IMR-90 (cell line): ENCODE measurements around the gene PARVB. TPM values are rescaled to one million over a fixed set of nuclear protein-coding genes. Genes with fewer than 3 reads are reported as not detected.

Experiments used
- ATAC-seq: fragments of 200-7000 bp; cut with Tn5 transposase; 2 replicates; pipeline ENCODE4 v1.9.1; 2020; ENCODE audit warnings: low read depth, mild to moderate bottlenecking, moderate library complexity
- BruUV-seq: library from RNA; stranded (reverse); fragments of 400-500 nt; replicated peaks from 2 replicates; lab custom pipeline; 2021; lab: Mats Ljungman, UMichigan
- CTCF ChIA-PET: fragments of 300-600 bp; formaldehyde crosslinking; extraction: SDS; loops from one replicate; lab custom pipeline; 2021; ENCODE audit warnings: antibody characterized with exemption; lab: Yijun Ruan, JAX
- POLR2A ChIA-PET: fragments of 300-600 bp; sonication (Branson Sonifier 250); formaldehyde crosslinking; loops from one replicate; lab custom pipeline; 2022; ENCODE audit warnings: antibody characterized with exemption; ENCODE audit not compliant: unreplicated experiment; lab: Charles Lee
- DNase-seq: peaks from one replicate; pipeline ENCODE4 v3.0.0; 2013
- H2AFZ ChIP-seq: replicated peaks from 2 replicates; pipeline ENCODE3; 2013; ENCODE audit warnings: low read length, mild to moderate bottlenecking; ENCODE audit not compliant: poor library complexity
- H2AK5ac ChIP-seq: 2 replicates; pipeline ENCODE4 v1.6.1; 2013; ENCODE audit warnings: low read depth, low read length, inconsistent platforms
- H2AK9ac ChIP-seq: replicated peaks from 2 replicates; pipeline ENCODE3; 2013; ENCODE audit warnings: mild to moderate bottlenecking, low read depth, low read length, moderate library complexity; ENCODE audit not compliant: poor library complexity
- H2BK120ac ChIP-seq: 2 replicates; pipeline ENCODE4 v1.6.1; 2013; ENCODE audit warnings: low read depth, low read length, inconsistent platforms
- H2BK15ac ChIP-seq: 3 replicates; pipeline ENCODE4 v1.6.1; 2013; ENCODE audit warnings: low read depth, low read length, inconsistent platforms
- H2BK20ac ChIP-seq: 2 replicates; pipeline ENCODE4 v1.6.1; 2013; ENCODE audit warnings: low read depth, mild to moderate bottlenecking, inconsistent platforms, low read length, moderate library complexity
- H2BK5ac ChIP-seq: 2 replicates; pipeline ENCODE4 v1.6.1; 2013; ENCODE audit warnings: mild to moderate bottlenecking, low read depth, low read length, inconsistent platforms; ENCODE audit not compliant: poor library complexity, severe bottlenecking
- H3K14ac ChIP-seq: replicated peaks from 2 replicates; pipeline ENCODE4 v1.6.1; 2013; ENCODE audit warnings: low read depth, low read length, inconsistent platforms
- H3K18ac ChIP-seq: 2 replicates; pipeline ENCODE4 v1.6.1; 2013; ENCODE audit warnings: low read depth, low read length, control low read depth
- H3K23ac ChIP-seq: 2 replicates; pipeline ENCODE4 v1.6.1; 2013; ENCODE audit warnings: low read depth, low read length, inconsistent platforms
- H3K27ac ChIP-seq: 2 replicates; pipeline ENCODE4 v1.5.1; 2013; ENCODE audit warnings: mild to moderate bottlenecking, control low read depth, low read length; ENCODE audit not compliant: insufficient read depth
- H3K27me3 ChIP-seq: 2 replicates; pipeline ENCODE4 v1.6.1; 2013; ENCODE audit warnings: low read length; ENCODE audit not compliant: control insufficient read depth, insufficient read depth
- H3K36me3 ChIP-seq: 2 replicates; pipeline ENCODE4 v1.6.1; 2013; ENCODE audit warnings: low read length, mixed read lengths; ENCODE audit not compliant: control insufficient read depth, insufficient read depth
- H3K4ac ChIP-seq: 2 replicates; pipeline ENCODE4 v1.6.1; 2013; ENCODE audit warnings: low read depth, low read length, inconsistent platforms
- H3K4me1 ChIP-seq: 2 replicates; pipeline ENCODE4 v1.6.1; 2013; ENCODE audit warnings: low read length, mixed read lengths; ENCODE audit not compliant: control insufficient read depth, insufficient read depth
- H3K4me2 ChIP-seq: 2 replicates; pipeline ENCODE4 v1.6.1; 2013; ENCODE audit warnings: low read depth, mild to moderate bottlenecking, control low read depth, low read length, moderate library complexity
- H3K4me3 ChIP-seq: 2 replicates; pipeline ENCODE4 v1.5.1; 2013; ENCODE audit warnings: low read depth, mild to moderate bottlenecking, control low read depth, low read length, moderate library complexity; ENCODE audit not compliant: insufficient read depth
- H3K56ac ChIP-seq: 2 replicates; pipeline ENCODE4 v1.6.1; 2013; ENCODE audit warnings: low read length, inconsistent platforms; ENCODE audit not compliant: insufficient read depth; ENCODE audit errors: extremely low read depth
- H3K79me1 ChIP-seq, 2 experiments: 2 replicates each; pipeline ENCODE4 v1.6.1; 2013; ENCODE audit warnings: low read length in 2 of 2, inconsistent platforms in 1 of 2, low read depth in 1 of 2
- H3K9ac ChIP-seq: 2 replicates; pipeline ENCODE4 v1.6.1; 2013; ENCODE audit warnings: low read depth, low read length, control low read depth
- H3K9me1 ChIP-seq: 2 replicates; pipeline ENCODE4 v1.6.1; 2013; ENCODE audit warnings: low read length, inconsistent platforms; ENCODE audit not compliant: insufficient read depth
- H3K9me3 ChIP-seq: 2 replicates; pipeline ENCODE4 v1.6.1; 2013; ENCODE audit warnings: low read length; ENCODE audit not compliant: control insufficient read depth, insufficient read depth
- H4K20me1 ChIP-seq: 2 replicates; pipeline ENCODE4 v1.6.1; 2013; ENCODE audit warnings: low read length, inconsistent platforms; ENCODE audit not compliant: insufficient read depth
- H4K5ac ChIP-seq: 2 replicates; pipeline ENCODE4 v1.6.1; 2013; ENCODE audit warnings: mild to moderate bottlenecking, low read depth, low read length, control low read depth
- H4K8ac ChIP-seq, 2 experiments: 2 replicates each; pipeline ENCODE4 v1.6.1; 2013; ENCODE audit warnings: low read depth in 2 of 2, low read length in 2 of 2, control low read depth in 1 of 2, inconsistent platforms in 1 of 2
- H4K91ac ChIP-seq: 2 replicates; pipeline ENCODE4 v1.6.1; 2013; ENCODE audit warnings: low read depth, low read length, inconsistent platforms; ENCODE audit not compliant: insufficient read depth
- CHD1 ChIP-seq: IDR thresholded peaks from 2 replicates; pipeline ENCODE4 v1.6.1; 2012; ENCODE audit warnings: low read depth, low read length, improper control_type of control experiment
- FOS ChIP-seq: fragments of 150-350 bp; IDR thresholded peaks from 2 replicates; pipeline ENCODE4 v1.6.1; 2016; ENCODE audit warnings: low read depth, low read length
- MAFK ChIP-seq: IDR thresholded peaks from 2 replicates; pipeline ENCODE4 v1.6.1; 2012; ENCODE audit warnings: low read depth, low read length, improper control_type of control experiment
- MAZ ChIP-seq: IDR thresholded peaks from 2 replicates; pipeline ENCODE4 v1.6.1; 2012; ENCODE audit warnings: low read depth, mild to moderate bottlenecking, low read length, improper control_type of control experiment, moderate library complexity, borderline replicate concordance
- NFE2L2 ChIP-seq: fragments of 150-350 bp; IDR thresholded peaks from 2 replicates; pipeline ENCODE4 v1.6.1; 2016; ENCODE audit warnings: low read depth, mild to moderate bottlenecking, low read length
- POLR2A ChIP-seq: IDR thresholded peaks from 2 replicates; pipeline ENCODE4 v1.6.1; 2012; ENCODE audit warnings: mild to moderate bottlenecking, low read depth, low read length
- RAD21 ChIP-seq: IDR thresholded peaks from 2 replicates; pipeline ENCODE4 v1.6.1; 2012; ENCODE audit warnings: low read length, improper control_type of control experiment
- RCOR1 ChIP-seq: IDR thresholded peaks from 2 replicates; pipeline ENCODE4 v1.6.1; 2012; ENCODE audit warnings: mild to moderate bottlenecking, low read length, improper control_type of control experiment; ENCODE audit not compliant: insufficient replicate concordance
- SMC3 ChIP-seq: fragments of 150-350 bp; IDR thresholded peaks from 2 replicates; pipeline ENCODE4 v1.6.1; 2016; ENCODE audit warnings: low read depth, mild to moderate bottlenecking, antibody characterized with exemption, low read length, moderate library complexity
- WGBS, 2 experiments: methylation state at CpG; one replicate each; pipeline versions ENCODE4 v1.1.5 to v1.1.7; 2013; ENCODE audit warnings: missing lambda C conversion rate in 2 of 2; ENCODE audit not compliant: insufficient read length in 1 of 2; ENCODE audit errors: extremely low coverage in 2 of 2; 5-methylcytosine and 5-hydroxymethylcytosine counted together
- dilution Hi-C: fragments of 300-500 bp; cut with HindIII; formaldehyde crosslinking; loops from one replicate; pipeline ENCODE4 v1.14.3; 2018; ENCODE audit warnings: low sequenced_read_pairs; ENCODE audit not compliant: unreplicated experiment
- in situ Hi-C: fragments of 300-500 bp; cut with MboI; formaldehyde crosslinking; loops from 3 replicates; pipeline ENCODE4 v1.14.3; 2019; ENCODE audit warnings: low sequenced_read_pairs, inconsistent platforms, mixed read lengths
- intact Hi-C: fragments of 100-400 bp; cut with micrococcal nuclease; formaldehyde crosslinking; loops from 2 replicates; pipeline ENCODE4 v1.10.0; 2022
- polyA plus RNA-seq, 3 experiments: library from polyadenylated mRNA; depleted of rRNA; stranded (reverse); fragments of >200 nt; gene quantifications; 2 replicates each; pipeline ENCODE4 v1.2.3, GENCODE V29; 2012; ENCODE audit warnings: low replicate concordance in 1 of 3
- total RNA-seq: library from RNA; depleted of rRNA; stranded (reverse); fragments of >200 nt; gene quantifications from 2 replicates; pipeline ENCODE4 v1.2.3, GENCODE V29; 2012
- TF ChIP-seq, protein P1 (sequence below): fragments of 150-350 bp; IDR thresholded peaks from 2 replicates; pipeline ENCODE4 v1.6.1; 2016; ENCODE audit warnings: low read depth, mild to moderate bottlenecking, low read length, moderate library complexity, borderline replicate concordance

Gene PARVB
- total and polyA plus RNA-seq, 2 of the 4 experiments (the other 2 are of a cell fraction) = 44.3 to 53.9 TPM

DNA sequence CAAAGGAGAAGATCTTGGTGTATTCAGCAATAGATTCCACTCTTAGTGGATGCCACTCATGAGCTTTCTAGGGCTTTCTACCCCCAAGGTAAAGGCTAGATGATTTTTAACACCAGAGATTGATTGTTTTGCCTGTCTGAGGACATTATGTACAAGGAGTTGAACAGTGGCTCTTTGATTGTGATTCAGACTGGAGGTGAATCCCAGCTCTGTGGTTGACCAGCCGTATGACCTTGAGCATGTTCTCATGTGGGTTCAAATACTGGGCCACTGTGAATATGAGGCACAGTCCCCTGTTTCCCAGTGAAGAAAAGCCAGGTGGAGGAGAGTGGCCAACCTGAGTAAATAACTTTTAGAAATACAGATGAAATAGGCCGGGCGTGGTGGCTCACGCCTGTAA, 24.0 kb upstream of the PARVB start:
- Histone ChIP-seq H2AK5ac (no peak overlapping the region), H3K4me3 (no peak overlapping the region), H2BK5ac (no peak overlapping the region), H3K79me1 (peaks cover 0 to 3% of the 10 kb centered on the region in 2 experiments; a peak in 1 of 4 replicates), H3K4me1 (no peaks in the 10 kb centered on the region), H3K9ac (no peak overlapping the region), H4K8ac (no peak overlapping the region), H3K27ac (no peak overlapping the region), H3K9me1 (no peaks in the 10 kb centered on the region), H3K9me3 (no peaks in the 10 kb centered on the region), H2BK120ac (no peak overlapping the region), H2AK9ac (no peak overlapping the region), H3K27me3 (no peaks in the 10 kb centered on the region), H2AFZ (no peak overlapping the region), H4K91ac (no peak overlapping the region), H3K4me2 (no peak overlapping the region), H4K5ac (no peak overlapping the region), H3K4ac (no peak overlapping the region), H4K20me1 (no peaks in the 10 kb centered on the region), H3K56ac (no peak overlapping the region), H3K36me3 (peaks cover 28% of the 10 kb centered on the region; the same call in 1 of the 2 replicates), H3K14ac (no peak overlapping the region), H3K23ac (no peak overlapping the region), H2BK20ac (no peak overlapping the region), H3K18ac (no peak overlapping the region), H2BK15ac (no peak overlapping the region)
- ATAC-seq (no peak), DNase-seq (no peak)
- 83% methylated on average over 4 of the region's 4 CpGs; no CpG with 5 or more reads in 1 of the 2 experiments for WGBS, 2 experiments
- ChIA-PET CTCF (interaction anchor here (0.7 kb wide), 1 partner anchor 34 kb away, joined by 3 read pairs; no protein-coding TSS in a partner anchor), POLR2A (no interaction called here)
- TF ChIP-seq MAFK = no peak
- TF ChIP-seq RCOR1 = no peak
- no peak for TF ChIP-seq CHD1
- TF ChIP-seq, protein P1, sequence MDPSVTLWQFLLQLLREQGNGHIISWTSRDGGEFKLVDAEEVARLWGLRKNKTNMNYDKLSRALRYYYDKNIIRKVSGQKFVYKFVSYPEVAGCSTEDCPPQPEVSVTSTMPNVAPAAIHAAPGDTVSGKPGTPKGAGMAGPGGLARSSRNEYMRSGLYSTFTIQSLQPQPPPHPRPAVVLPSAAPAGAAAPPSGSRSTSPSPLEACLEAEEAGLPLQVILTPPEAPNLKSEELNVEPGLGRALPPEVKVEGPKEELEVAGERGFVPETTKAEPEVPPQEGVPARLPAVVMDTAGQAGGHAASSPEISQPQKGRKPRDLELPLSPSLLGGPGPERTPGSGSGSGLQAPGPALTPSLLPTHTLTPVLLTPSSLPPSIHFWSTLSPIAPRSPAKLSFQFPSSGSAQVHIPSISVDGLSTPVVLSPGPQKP = no peak
- TF ChIP-seq RAD21 = no peak
- TF ChIP-seq SMC3 = no peak
- TF ChIP-seq MAZ = no peak
- TF ChIP-seq NFE2L2 = no peak
- no peak for TF ChIP-seq POLR2A
- no peak for TF ChIP-seq FOS
- in situ Hi-C loops (no loop called here), dilution Hi-C loops (no loop called here), intact Hi-C loops (no loop called here)
- no TSS peak for BruUV-seq
